A549 treated with CORT108297 at 1 μM for 4 hours (cell line): ENCODE measurements around the gene RSPH6A. TPM values are rescaled to one million over a fixed set of nuclear protein-coding genes. Genes with fewer than 3 reads are reported as not detected.

Experiments used
- total RNA-seq: library from RNA; stranded (reverse); fragments of 200-300 nt; extraction: Qiagen RNA extraction; gene quantifications from 5 replicates; pipeline ENCODE4 v1.2.3, GENCODE V29; 2022

The RSPH6A gene
- not detected in 5 replicates for total RNA-seq

DNA sequence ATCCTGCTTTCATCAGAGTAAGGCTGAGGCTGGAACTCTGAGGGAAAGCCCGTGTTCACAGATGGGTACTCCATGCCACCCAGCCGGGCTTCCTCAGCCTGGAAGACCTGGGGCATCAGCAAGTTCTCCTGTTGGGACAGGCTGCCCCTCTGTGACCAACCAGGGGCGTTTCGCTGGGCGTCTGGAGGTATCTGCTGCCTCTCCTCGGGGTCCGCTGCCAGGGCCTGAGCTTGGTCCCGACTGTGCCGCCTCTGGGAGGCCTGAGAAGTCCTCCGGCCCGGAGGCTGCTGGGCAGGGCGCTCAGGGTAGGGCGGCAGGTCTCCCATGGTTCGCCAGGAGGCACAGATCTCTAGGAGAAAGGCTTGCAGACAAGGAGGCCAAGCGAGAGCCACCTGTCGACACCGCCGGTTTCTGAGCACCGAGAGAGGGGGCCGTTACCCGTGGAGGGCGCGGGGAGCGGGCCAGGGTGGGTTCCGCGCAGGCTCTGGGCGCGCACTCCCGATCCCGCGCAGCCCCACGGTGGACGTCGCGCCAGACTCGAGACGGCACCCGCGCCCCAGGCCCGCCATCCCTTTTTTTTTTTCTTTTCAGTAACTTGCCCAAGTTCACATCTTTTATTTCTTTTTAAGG lies at the start of gene RSPH6A:
Gene RSPH6A, minus strand, starts transcription at position 458 of the 630 bp plus-strand sequence. Its CDS starts 132 bp downstream, at position 326.

DNA sequence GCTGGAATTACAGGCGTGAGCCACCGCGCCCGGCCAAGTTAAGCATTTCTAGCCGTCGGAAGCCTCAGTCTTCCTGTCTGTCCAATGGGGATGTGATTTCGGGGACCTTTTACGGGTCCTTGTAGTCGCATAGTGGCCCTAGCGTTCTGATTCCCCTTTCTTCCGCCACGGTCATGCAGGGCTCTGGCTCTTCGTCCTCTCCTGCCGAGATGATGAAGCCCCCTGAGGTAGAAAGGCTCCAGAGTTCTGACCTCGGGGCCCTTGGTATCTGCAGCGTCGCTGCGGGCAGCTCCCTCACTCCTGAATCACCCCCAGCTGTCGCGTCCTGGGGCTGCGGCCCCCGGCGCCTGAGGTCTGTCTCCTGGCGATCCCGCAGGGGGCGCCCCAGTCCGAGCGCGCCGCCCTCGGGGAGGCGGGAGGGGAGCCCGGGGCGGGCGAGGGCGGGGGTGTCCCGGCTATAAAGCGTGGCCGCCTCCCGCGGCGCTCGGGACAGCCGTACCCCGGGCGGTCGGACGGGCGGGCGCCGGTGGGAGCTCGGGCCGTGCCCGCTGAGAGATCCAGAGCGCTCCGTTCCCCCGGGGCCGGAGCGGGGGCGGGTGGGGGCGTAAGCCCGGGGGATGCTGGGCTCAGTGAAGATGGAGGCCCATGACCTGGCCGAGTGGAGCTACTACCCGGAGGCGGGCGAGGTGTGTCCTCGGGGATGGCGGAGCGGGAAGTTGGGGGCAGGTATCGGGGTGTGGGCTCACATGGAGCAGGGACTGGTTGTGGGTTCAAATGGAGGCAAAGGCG lies 48.9 kb upstream of the RSPH6A start, which contains the start of gene FOXA3:
Gene FOXA3, plus strand, starts transcription at position 487 of the 789 bp plus-strand sequence. Its CDS starts 131 bp downstream, at position 618.

DNA sequence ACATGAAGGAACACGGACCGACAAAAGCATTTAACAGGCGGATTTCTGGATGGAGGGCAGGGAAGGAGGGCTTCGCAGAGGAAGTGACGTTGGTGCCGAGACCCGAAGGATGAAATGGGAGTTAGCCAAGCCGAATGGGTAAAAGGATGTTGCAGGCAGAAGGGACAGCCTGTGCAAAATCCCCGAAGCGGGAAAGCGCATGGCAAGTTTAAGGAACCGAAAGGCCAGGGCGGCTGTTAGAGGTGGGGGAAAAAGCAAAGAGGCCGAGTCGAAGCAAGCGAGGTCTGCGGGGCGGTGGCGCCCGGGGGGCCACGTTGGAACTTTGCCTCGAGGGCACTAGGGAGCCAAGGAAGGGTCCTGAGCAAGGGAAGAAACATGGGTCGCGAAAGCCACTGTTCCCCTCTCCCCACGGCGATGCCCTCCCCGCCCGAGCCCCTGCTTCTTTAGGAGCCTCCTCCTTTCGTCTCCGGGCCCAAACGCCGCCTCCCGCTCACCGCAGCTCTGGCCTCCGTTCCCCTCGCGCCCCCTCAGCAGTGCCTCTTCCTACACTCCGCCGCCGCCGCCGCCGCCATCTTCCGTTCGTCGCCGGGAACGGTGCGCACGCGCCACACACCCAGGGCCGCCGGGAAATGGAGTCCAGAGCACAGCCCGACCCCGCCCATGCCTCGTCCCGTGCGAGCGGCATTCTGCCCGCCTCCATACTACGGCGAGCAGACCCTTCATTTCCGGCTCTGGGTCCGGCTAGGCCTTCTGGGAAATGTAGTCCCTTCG lies 47.6 kb upstream of the RSPH6A start, which contains the start of gene SYMPK:
Gene SYMPK, minus strand, starts transcription at position 584 of the 771 bp plus-strand sequence. CDS start 8,652 bp downstream, outside the sequence.

DNA sequence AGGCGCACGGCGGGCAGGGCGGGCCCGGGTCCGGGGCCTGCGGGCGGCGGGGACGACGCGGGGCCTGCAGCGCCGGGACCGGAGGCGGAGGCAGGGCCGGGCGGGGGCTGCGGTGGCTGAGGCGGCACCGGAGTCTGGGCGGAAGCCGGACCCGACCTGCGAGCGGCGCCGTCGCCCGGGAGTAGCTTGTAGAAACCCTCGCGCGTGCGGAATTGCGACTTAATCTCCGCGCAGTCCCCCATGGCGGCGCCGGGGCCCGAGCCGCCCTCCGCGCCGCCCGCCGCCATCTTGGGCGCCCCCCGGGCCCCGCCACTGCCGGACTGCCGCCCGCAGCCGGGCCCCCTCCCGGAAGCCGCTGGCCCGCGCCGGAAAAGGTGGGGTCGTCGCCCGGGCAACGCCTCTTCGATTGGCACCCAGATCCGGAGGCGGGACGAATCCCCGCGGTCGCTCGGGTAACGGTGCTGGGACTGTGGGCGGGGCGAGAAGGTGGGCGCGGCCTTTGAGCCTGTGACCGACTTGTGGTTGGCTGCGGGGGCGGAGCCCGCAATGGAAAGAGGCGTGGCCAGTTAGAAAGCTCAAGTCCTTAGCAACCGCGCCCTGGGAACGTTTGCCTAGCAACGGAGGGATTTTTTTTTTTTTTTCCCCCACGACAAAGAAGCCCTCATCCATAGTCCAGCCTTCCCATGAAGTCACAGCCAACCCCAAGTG lies 22.5 kb downstream of the RSPH6A start, which contains the start of gene DMWD:
Gene DMWD, minus strand, starts transcription at position 376 of the 708 bp plus-strand sequence. Its CDS starts 89 bp downstream, at position 287.

GRCh38 chr19:45782162-45782691 lies 32.9 kb downstream of the RSPH6A start, which contains the start of gene DMPK:
TSS of gene DMPK (minus strand) at chr19:45782490. CDS start at chr19:45782352, 138 bp downstream.

GRCh38 chr19:45768984-45769782 lies 45.9 kb downstream of the RSPH6A start, which contains the start of gene SIX5:
TSS of gene SIX5 (minus strand) at chr19:45769252. CDS start at chr19:45768844, 408 bp downstream.

Other genes with a start within 250 kb of the RSPH6A start
- 11.0 to 18.1 TPM (median 16.8 TPM) in 5 replicates for gene OPA3, start 230.5 kb downstream of the RSPH6A start, total RNA-seq
- gene GPR4, start 213.1 kb downstream of the RSPH6A start, total RNA-seq, result 0.06 to 0.13 TPM (median 0.10 TPM) in 5 replicates
- 19.2 to 28.2 TPM (median 25.7 TPM) in 5 replicates for gene EML2, start 175.9 kb downstream of the RSPH6A start, total RNA-seq
- gene GIPR, start 147.1 kb downstream of the RSPH6A start, total RNA-seq, result 1.7 to 4.0 TPM (median 3.3 TPM) in 5 replicates
- gene SNRPD2, start 123.4 kb downstream of the RSPH6A start, total RNA-seq, result 781 to 943 TPM (median 789 TPM) in 5 replicates
- gene QPCTL, start 122.6 kb downstream of the RSPH6A start, total RNA-seq, result 6.3 to 10.4 TPM (median 10.2 TPM) in 5 replicates
- gene FBXO46, start 84.4 kb downstream of the RSPH6A start, total RNA-seq, result 8.8 to 10.7 TPM (median 10.6 TPM) in 5 replicates
- gene MEIOSIN, start 81.9 kb downstream of the RSPH6A start, total RNA-seq, result 0.06 to 0.08 TPM (median 0.07 TPM) in 4 of 5 replicates, not detected in the other
- gene SIX5, start 46.1 kb downstream of the RSPH6A start, total RNA-seq, result 18.9 to 34.0 TPM (median 32.5 TPM) in 5 replicates
- 37.3 to 58.8 TPM (median 54.3 TPM) in 5 replicates for gene DMPK, start 32.8 kb downstream of the RSPH6A start, total RNA-seq
- gene DMWD, start 22.5 kb downstream of the RSPH6A start, total RNA-seq, result 22.5 to 40.0 TPM (median 39.5 TPM) in 5 replicates
- gene SYMPK, start 47.8 kb upstream of the RSPH6A start, total RNA-seq, result 57.1 to 81.7 TPM (median 76.6 TPM) in 5 replicates
- 0.74 to 1.1 TPM (median 0.83 TPM) in 5 replicates for gene FOXA3, start 49.0 kb upstream of the RSPH6A start, total RNA-seq
- 23.0 to 37.6 TPM (median 37.2 TPM) in 5 replicates for gene IRF2BP1, start 70.8 kb upstream of the RSPH6A start, total RNA-seq
- gene MYPOP, start 87.3 kb upstream of the RSPH6A start, total RNA-seq, result 6.0 to 10.7 TPM (median 9.9 TPM) in 5 replicates
- gene NANOS2, start 99.5 kb upstream of the RSPH6A start, total RNA-seq, result not detected in 5 replicates
- 0.12 to 0.19 TPM (median 0.13 TPM) in 5 replicates for gene NOVA2, start 158.6 kb upstream of the RSPH6A start, total RNA-seq
- gene CCDC61, start 180.2 kb upstream of the RSPH6A start, total RNA-seq, result 4.7 to 6.5 TPM (median 5.4 TPM) in 5 replicates
- gene PGLYRP1, start 207.7 kb upstream of the RSPH6A start, total RNA-seq, result not detected in 5 replicates
- 0.33 to 1.0 TPM (median 0.54 TPM) in 5 replicates for gene IGFL4, start 225.7 kb upstream of the RSPH6A start, total RNA-seq